Nucleus accumbens (tissue), 56 donors: ENCODE results near the gene LCP1.
"Not testable (repeated sequence)": the region's sequence is repeated elsewhere in the genome, so short reads cannot be mapped to it uniquely, and the experiment has no call there.

Source experiments
- DNase-seq, 56 donors: peaks; one replicate each; lab custom pipeline; 2025; lab: John Stamatoyannopoulos, UW

The LCP1 gene

GRCh38 chr13:46181840-46182490, at the start of gene LCP1:
TSS of gene LCP1 (minus strand) at chr13:46182177. CDS start at chr13:46159662, 22,515 bp downstream.
- DNase-seq: no peak

- DNase-seq: no peak
Observed at GRCh38 chr13:46229251-46229650, 47.3 kb upstream of the LCP1 start.

GRCh38 chr13:46220234-46220633, 38.3 kb upstream of the LCP1 start:
- not testable (repeated sequence) for DNase-seq

- DNase-seq: not testable (repeated sequence)
Observed at GRCh38 chr13:46214741-46215140, 32.8 kb upstream of the LCP1 start.

GRCh38 chr13:46213242-46213641, 31.3 kb upstream of the LCP1 start:
- no peak for DNase-seq

GRCh38 chr13:46211483-46212351, 29.7 kb upstream of the LCP1 start, which contains the start of gene LRRC63:
TSS of gene LRRC63 (plus strand) at chr13:46211928. CDS start at chr13:46213035, 1,107 bp downstream.
- DNase-seq: peak; percentile 4 to 92 (median 70)

GRCh38 chr13:46211116-46211482, 29.1 kb upstream of the LCP1 start:
- peak in 2 of 56 donors; percentile 27 to 53 for DNase-seq

- DNase-seq: no peak
Observed at GRCh38 chr13:46210362-46211083, 28.5 kb upstream of the LCP1 start.

- no peak for DNase-seq
Observed at GRCh38 chr13:46207828-46208227, 25.9 kb upstream of the LCP1 start.

GRCh38 chr13:46206143-46206542, 24.2 kb upstream of the LCP1 start:
- DNase-seq: no peak

GRCh38 chr13:46202966-46203365, 21.0 kb upstream of the LCP1 start:
- DNase-seq: no peak

GRCh38 chr13:46202188-46202795, 20.3 kb upstream of the LCP1 start:
- DNase-seq: no peak

- no peak for DNase-seq
Observed at GRCh38 chr13:46198696-46199193, 16.8 kb upstream of the LCP1 start.

GRCh38 chr13:46197299-46198048, 15.5 kb upstream of the LCP1 start:
- DNase-seq: no peak

GRCh38 chr13:46195016-46195415, 13.0 kb upstream of the LCP1 start:
- DNase-seq: no peak

GRCh38 chr13:46192412-46192811, 10.4 kb upstream of the LCP1 start:
- DNase-seq: no peak

- DNase-seq: no peak
Observed at GRCh38 chr13:46185634-46186033, 3.7 kb upstream of the LCP1 start.

GRCh38 chr13:46184277-46184699, 2.3 kb upstream of the LCP1 start:
- DNase-seq: peak in 3 of 56 donors; percentile 6 to 22 (median 7)
